Skeletal muscle tissue (tissue), 4 donors: ENCODE measurements around the gene TPTE. TPM values are rescaled to one million over a fixed set of nuclear protein-coding genes. Genes with fewer than 3 reads are reported as not detected.
"Not testable (repeated sequence)": the region's sequence is repeated elsewhere in the genome, so short reads cannot be mapped to it uniquely, and the experiment has no call there.

ENCODE experiments used
- H3K27ac ChIP-seq: one replicate; pipeline ENCODE4 v1.7.0; 2013; ENCODE audit warnings: mild to moderate bottlenecking, low read depth, low read length, inconsistent platforms
- H3K27me3 ChIP-seq, 3 donors: one replicate each; pipeline ENCODE4 v1.7.0; 2013; ENCODE audit warnings: low read length in 3 of 3; ENCODE audit not compliant: control insufficient read depth in 3 of 3, insufficient read depth in 3 of 3
- H3K36me3 ChIP-seq, 3 donors: one replicate each; pipeline ENCODE4 v1.7.0; 2013; ENCODE audit warnings: low read length in 3 of 3; ENCODE audit not compliant: control insufficient read depth in 3 of 3, insufficient read depth in 3 of 3
- H3K4me1 ChIP-seq, 3 donors: one replicate each; pipeline ENCODE4 v1.7.0; 2013; ENCODE audit warnings: low read length in 3 of 3, mild to moderate bottlenecking in 3 of 3; ENCODE audit not compliant: control insufficient read depth in 3 of 3, insufficient read depth in 3 of 3
- H3K4me3 ChIP-seq, 3 donors: one replicate each; pipeline ENCODE4 v1.7.0; 2013; ENCODE audit warnings: low read length in 3 of 3
- H3K9ac ChIP-seq, 3 donors: one replicate each; pipeline ENCODE4 v1.7.0; 2013; ENCODE audit warnings: low read length in 3 of 3, mild to moderate bottlenecking in 3 of 3, moderate library complexity in 2 of 3, low read depth in 1 of 3
- H3K9me3 ChIP-seq, 3 donors: one replicate each; pipeline ENCODE4 v1.7.0; 2013; ENCODE audit warnings: low read length in 3 of 3; ENCODE audit not compliant: control insufficient read depth in 3 of 3
- total RNA-seq: library from RNA; depleted of rRNA; stranded (reverse); fragments of >200 nt; gene quantifications from one replicate; pipeline ENCODE4 v1.2.3, GENCODE V29; 2014
- donor health status: Osteomylitis.

Gene TPTE
- total RNA-seq, 1 donor from 2014 or later: not detected

- not testable (repeated sequence) for H3K9me3 ChIP-seq, H3K27ac ChIP-seq
Observed at GRCh38 chr21:10614285-10614684, 92.9 kb downstream of the TPTE start.

GRCh38 chr21:10616061-10616460 lies 94.7 kb downstream of the TPTE start:
- not testable (repeated sequence) for H3K36me3 ChIP-seq, H3K27ac ChIP-seq, H3K9me3 ChIP-seq, H3K4me1 ChIP-seq, H3K9ac ChIP-seq, H3K27me3 ChIP-seq, H3K4me3 ChIP-seq

More at GRCh38 chr21:10614285-10614684, 92.9 kb downstream of the TPTE start:
- H3K36me3 ChIP-seq, H3K4me1 ChIP-seq, H3K9ac ChIP-seq, H3K4me3 ChIP-seq, H3K27me3 ChIP-seq: not testable (repeated sequence)

DNA sequence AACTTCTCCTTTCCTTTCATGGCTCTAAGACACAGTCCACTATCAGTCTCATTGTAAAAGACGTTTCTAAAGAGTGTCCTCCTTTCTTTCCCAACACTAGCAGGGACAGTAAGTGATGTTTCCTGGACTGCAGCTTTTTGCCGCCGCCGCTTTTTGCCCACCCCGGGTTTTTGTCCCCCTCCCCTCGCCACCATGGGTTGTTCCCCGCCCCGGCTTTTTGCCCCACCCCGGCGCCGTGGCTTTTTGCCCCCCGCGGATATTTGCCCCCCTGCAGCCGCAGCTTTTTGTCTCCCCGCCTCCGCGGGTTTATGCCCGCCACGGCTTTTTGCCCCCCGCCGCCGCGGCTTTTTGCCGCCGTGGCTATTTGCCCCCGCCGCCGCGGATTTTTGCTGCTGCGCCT lies 95.2 kb downstream of the TPTE start:
- H3K27ac ChIP-seq: no peak overlapping the region
- H3K4me1 ChIP-seq: no peaks in the 10 kb centered on the region
- H3K4me3 ChIP-seq: no peak overlapping the region
- H3K27me3 ChIP-seq: no peaks in the 10 kb centered on the region
- no peak overlapping the region for H3K9ac ChIP-seq
- H3K9me3 ChIP-seq: peaks cover 0 to 2% (median 0%) of the 10 kb centered on the region in 3 donors
- H3K36me3 ChIP-seq: no peaks in the 10 kb centered on the region

- H3K36me3 ChIP-seq, H3K27ac ChIP-seq, H3K9ac ChIP-seq, H3K4me3 ChIP-seq, H3K9me3 ChIP-seq, H3K27me3 ChIP-seq, H3K4me1 ChIP-seq: not testable (repeated sequence)
Observed at GRCh38 chr21:10617133-10617752, 95.9 kb downstream of the TPTE start.

DNA sequence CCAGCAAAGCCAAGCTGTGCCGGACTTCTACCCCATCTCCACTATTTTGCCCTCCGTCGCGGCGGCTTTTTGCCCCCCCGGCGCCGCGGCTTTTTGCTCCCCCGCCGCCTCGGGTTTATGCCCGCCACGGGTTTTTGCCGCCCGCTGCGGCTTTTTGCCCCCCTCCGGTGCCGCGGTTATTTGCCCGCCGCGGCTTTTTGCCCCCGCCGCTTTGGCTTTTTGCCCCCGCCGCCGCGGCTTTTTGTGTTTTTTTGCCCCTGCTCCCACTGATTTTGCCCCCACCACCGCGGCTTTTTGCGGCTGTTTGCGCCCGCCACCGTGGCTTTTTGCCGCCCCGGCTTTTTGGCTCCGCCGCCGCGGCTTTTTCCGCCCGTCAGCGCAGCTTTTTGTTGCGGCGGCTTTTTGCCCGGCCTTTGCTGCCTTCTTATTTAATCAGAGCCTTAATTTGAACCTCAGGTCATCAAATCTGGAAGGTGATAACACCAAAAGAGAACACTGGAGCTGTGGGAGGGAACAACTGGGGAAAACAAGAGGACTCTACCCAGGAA lies 106.0 kb downstream of the TPTE start:
- Histone ChIP-seq H3K9ac (no peak overlapping the region), H3K4me1 (no peaks in the 10 kb centered on the region), H3K9me3 (no peaks in the 10 kb centered on the region), H3K36me3 (no peaks in the 10 kb centered on the region), H3K27ac (no peak overlapping the region), H3K27me3 (no peaks in the 10 kb centered on the region), H3K4me3 (no peak overlapping the region)

GRCh38 chr21:10629239-10629638 lies 107.9 kb downstream of the TPTE start:
- H3K9ac ChIP-seq, H3K4me3 ChIP-seq, H3K27ac ChIP-seq, H3K4me1 ChIP-seq, H3K9me3 ChIP-seq, H3K27me3 ChIP-seq, H3K36me3 ChIP-seq: not testable (repeated sequence)

DNA sequence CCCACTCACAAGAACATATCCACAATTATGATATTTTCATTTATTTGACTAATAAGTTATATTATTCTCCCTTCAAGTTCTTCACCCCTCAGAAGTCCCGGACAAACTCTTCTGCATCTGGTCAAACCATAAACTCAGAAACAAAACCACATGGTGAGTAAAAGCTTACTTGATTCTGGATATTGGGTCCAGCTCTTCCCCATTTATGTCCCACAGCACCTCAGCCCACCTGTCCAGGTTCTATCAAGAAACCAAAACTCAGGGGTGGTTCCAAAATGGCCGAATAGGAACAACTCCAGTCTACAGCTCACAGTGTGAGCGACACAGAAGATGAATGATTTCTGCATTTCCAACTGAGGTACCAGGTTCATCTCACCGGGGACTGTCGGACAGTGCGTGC lies 109.4 kb downstream of the TPTE start:
- not testable (repeated sequence) for H3K36me3 ChIP-seq, H3K9ac ChIP-seq, H3K9me3 ChIP-seq, H3K27ac ChIP-seq, H3K4me3 ChIP-seq, H3K4me1 ChIP-seq, H3K27me3 ChIP-seq

DNA sequence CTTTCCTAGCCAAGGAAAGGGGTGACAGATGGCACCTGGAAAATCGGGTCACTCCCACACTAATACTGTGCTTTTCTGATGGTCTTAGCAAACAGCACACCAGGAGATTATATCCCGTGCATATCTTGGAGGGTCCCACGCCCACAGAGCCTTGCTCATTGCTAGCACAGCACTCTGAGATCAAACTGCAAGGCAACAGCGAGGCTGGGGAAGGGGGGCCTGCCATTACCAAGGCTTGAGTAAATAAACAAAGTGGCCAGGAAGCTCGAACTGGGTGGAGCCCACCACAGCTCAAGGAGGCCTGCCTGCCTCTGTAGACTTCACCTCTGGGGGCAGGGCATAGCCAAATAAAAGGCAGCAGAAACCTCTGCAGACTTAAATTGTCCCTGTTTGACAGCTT lies 109.9 kb downstream of the TPTE start:
- not testable (repeated sequence) for H3K4me3 ChIP-seq, H3K9ac ChIP-seq, H3K27me3 ChIP-seq, H3K36me3 ChIP-seq, H3K27ac ChIP-seq, H3K4me1 ChIP-seq, H3K9me3 ChIP-seq

- H3K9ac ChIP-seq, H3K4me1 ChIP-seq, H3K36me3 ChIP-seq, H3K27me3 ChIP-seq, H3K27ac ChIP-seq, H3K4me3 ChIP-seq: not testable (repeated sequence)
- peaks cover 3 to 11% (median 5%) of the 10 kb centered on the region in 3 donors for H3K9me3 ChIP-seq
Observed at GRCh38 chr21:10638144-10638543, 116.8 kb downstream of the TPTE start.

GRCh38 chr21:10639123-10639522 lies 117.7 kb downstream of the TPTE start:
- peaks cover 3 to 11% (median 5%) of the 10 kb centered on the region in 3 donors for H3K9me3 ChIP-seq

More at GRCh38 chr21:10639123-10639522, 117.7 kb downstream of the TPTE start:
- Histone ChIP-seq H3K27me3 (no peaks in the 10 kb centered on the region), H3K36me3 (no peaks in the 10 kb centered on the region), H3K27ac (no peak overlapping the region), H3K4me3 (no peak overlapping the region), H3K9ac (no peak overlapping the region), H3K4me1 (no peaks in the 10 kb centered on the region)
